Smooth muscle cell (in vitro differentiated cells): Measurements from ENCODE around the gene TFEB. TPM values are rescaled to one million over a fixed set of nuclear protein-coding genes. Genes with fewer than 3 reads are reported as not detected.
A peak's percentile ranks its signal among the peaks of the same experiment; 100 is the strongest.

Experiments
- DNase-seq: peaks from one replicate; lab custom pipeline; 2025; ENCODE audit not compliant: unreplicated experiment; lab: John Stamatoyannopoulos, UW
- H2AFZ ChIP-seq: fragments of 200-600 bp; sonication (generic); 2 replicates; pipeline ENCODE4 v1.6.0; 2016; ENCODE audit warnings: antibody characterized with exemption, low read depth, mild to moderate bottlenecking
- H3F3A ChIP-seq: fragments of 200-600 bp; sonication (generic); 2 replicates; pipeline ENCODE4 v1.6.0; 2017; ENCODE audit warnings: antibody characterized with exemption, low read depth
- H3K27ac ChIP-seq: fragments of 200-600 bp; sonication (generic); 2 replicates; pipeline ENCODE4 v1.5.1; 2016; ENCODE audit warnings: low read depth, mild to moderate bottlenecking
- H3K27me3 ChIP-seq: fragments of 200-600 bp; sonication (generic); 2 replicates; pipeline ENCODE4 v1.6.1; 2016; ENCODE audit warnings: low read depth, mild to moderate bottlenecking
- H3K36me3 ChIP-seq: fragments of 200-600 bp; sonication (generic); 2 replicates; pipeline ENCODE4 v1.5.1; 2016; ENCODE audit warnings: low read depth
- H3K4me1 ChIP-seq: fragments of 200-600 bp; sonication (generic); 2 replicates; pipeline ENCODE4 v1.5.1; 2016; ENCODE audit warnings: low read depth
- H3K4me2 ChIP-seq: fragments of 200-600 bp; sonication (generic); 2 replicates; pipeline ENCODE4 v1.6.0; 2016; ENCODE audit warnings: mild to moderate bottlenecking
- H3K4me3 ChIP-seq: fragments of 200-600 bp; sonication (generic); 2 replicates; pipeline ENCODE4 v1.5.1; 2016; ENCODE audit warnings: mild to moderate bottlenecking
- H3K79me2 ChIP-seq: fragments of 200-600 bp; sonication (generic); 2 replicates; pipeline ENCODE4 v1.6.0; 2016; ENCODE audit warnings: low read depth, mild to moderate bottlenecking
- H3K9ac ChIP-seq: fragments of 200-600 bp; sonication (generic); 2 replicates; pipeline ENCODE4 v1.6.0; 2016; ENCODE audit warnings: low read depth
- H3K9me3 ChIP-seq: fragments of 200-600 bp; sonication (generic); replicated peaks from 2 replicates; pipeline ENCODE4 v1.5.1; 2016; ENCODE audit warnings: low read depth
- H4K20me1 ChIP-seq: fragments of 200-600 bp; sonication (generic); 2 replicates; pipeline ENCODE4 v1.6.0; 2016; ENCODE audit warnings: low read depth
- WGBS: methylation state at CpG from one replicate; pipeline ENCODE4 v1.1.7; 2016; ENCODE audit warnings: low lambda C conversion rate; 5-methylcytosine and 5-hydroxymethylcytosine counted together
- polyA plus RNA-seq: library from polyadenylated mRNA; unstranded; fragments of >200 nt; fragmentation: Nextera tagmentation; extraction: Ambion mirVana; gene quantifications from 2 replicates; pipeline ENCODE4 v1.2.1, GENCODE V29; 2016
- total RNA-seq: library from RNA; depleted of rRNA; stranded (reverse); fragments of >200 nt; gene quantifications from 2 replicates; pipeline ENCODE4 v1.2.3, GENCODE V29; 2014
- TF ChIP-seq, protein P1 (sequence below): fragments of 200-600 bp; sonication (generic); IDR thresholded peaks from 2 replicates; pipeline ENCODE4 v1.5.1; 2017; ENCODE audit warnings: borderline replicate concordance, mild to moderate bottlenecking, antibody characterized with exemption; ENCODE audit not compliant: insufficient read depth, poor library complexity, severe bottlenecking

TFEB gene
- total and polyA plus RNA-seq, 2 experiments from 2014 or later: 15.3 to 15.7 TPM

DNA sequence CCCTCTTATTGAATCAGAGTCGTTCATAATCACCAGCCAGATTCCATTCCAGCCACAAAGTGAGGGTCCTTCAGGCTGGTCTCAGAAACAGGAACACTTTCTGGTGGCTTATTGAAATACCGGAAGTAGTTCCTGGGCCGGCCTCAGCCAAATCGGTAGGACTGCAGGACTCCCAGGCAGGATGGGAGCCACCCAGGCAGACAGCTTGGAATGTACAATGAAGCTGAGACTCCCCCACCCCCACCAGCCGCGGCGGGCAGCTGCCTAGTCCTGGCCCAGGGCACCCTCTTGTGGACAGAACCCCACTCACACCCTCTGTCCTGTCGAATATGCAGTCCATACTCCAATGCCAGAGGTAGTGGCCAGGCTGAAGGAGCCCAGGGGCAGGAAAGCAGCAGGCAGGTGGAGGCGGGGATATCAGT is 53.3 kb downstream of the TFEB start:
- no peak overlapping the region for H2AFZ ChIP-seq
- peak; percentile 70 for DNase-seq
- no peaks in the 10 kb centered on the region for H3K79me2 ChIP-seq
- no peaks in the 10 kb centered on the region for H4K20me1 ChIP-seq
- WGBS: 5% methylated on average over 9 of the region's 9 CpGs
- H3K27me3 ChIP-seq: no peaks in the 10 kb centered on the region
- H3F3A ChIP-seq: no peaks in the 10 kb centered on the region
- H3K27ac ChIP-seq: no peak overlapping the region
- no peak overlapping the region for H3K4me3 ChIP-seq
- H3K4me2 ChIP-seq: peak overlapping the region; percentile 36
- H3K9ac ChIP-seq: no peak overlapping the region
- H3K9me3 ChIP-seq: no peaks in the 10 kb centered on the region
- H3K36me3 ChIP-seq: no peaks in the 10 kb centered on the region
- TF ChIP-seq, protein P1, sequence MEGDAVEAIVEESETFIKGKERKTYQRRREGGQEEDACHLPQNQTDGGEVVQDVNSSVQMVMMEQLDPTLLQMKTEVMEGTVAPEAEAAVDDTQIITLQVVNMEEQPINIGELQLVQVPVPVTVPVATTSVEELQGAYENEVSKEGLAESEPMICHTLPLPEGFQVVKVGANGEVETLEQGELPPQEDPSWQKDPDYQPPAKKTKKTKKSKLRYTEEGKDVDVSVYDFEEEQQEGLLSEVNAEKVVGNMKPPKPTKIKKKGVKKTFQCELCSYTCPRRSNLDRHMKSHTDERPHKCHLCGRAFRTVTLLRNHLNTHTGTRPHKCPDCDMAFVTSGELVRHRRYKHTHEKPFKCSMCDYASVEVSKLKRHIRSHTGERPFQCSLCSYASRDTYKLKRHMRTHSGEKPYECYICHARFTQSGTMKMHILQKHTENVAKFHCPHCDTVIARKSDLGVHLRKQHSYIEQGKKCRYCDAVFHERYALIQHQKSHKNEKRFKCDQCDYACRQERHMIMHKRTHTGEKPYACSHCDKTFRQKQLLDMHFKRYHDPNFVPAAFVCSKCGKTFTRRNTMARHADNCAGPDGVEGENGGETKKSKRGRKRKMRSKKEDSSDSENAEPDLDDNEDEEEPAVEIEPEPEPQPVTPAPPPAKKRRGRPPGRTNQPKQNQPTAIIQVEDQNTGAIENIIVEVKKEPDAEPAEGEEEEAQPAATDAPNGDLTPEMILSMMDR: peak; percentile 87
- peaks cover 8% of the 10 kb centered on the region for H3K4me1 ChIP-seq

- no peak overlapping the region for H3K27ac ChIP-seq
- no peaks in the 10 kb centered on the region for H3K36me3 ChIP-seq
- no peaks in the 10 kb centered on the region for H3K79me2 ChIP-seq
- H2AFZ ChIP-seq: no peak overlapping the region
- H3K27me3 ChIP-seq: no peaks in the 10 kb centered on the region
- H3F3A ChIP-seq: no peaks in the 10 kb centered on the region
- 78% methylated on average over 11 of the region's 11 CpGs for WGBS
- no peak overlapping the region for H3K4me3 ChIP-seq
- H3K9me3 ChIP-seq: no peaks in the 10 kb centered on the region
- no peak for DNase-seq
- TF ChIP-seq, protein P1: no peak
- H3K4me2 ChIP-seq: no peak overlapping the region
- H4K20me1 ChIP-seq: no peaks in the 10 kb centered on the region
- peaks cover 8% of the 10 kb centered on the region for H3K4me1 ChIP-seq
- H3K9ac ChIP-seq: no peak overlapping the region
These were observed 55.0 kb downstream of the TFEB start for GRCh38 chr6:41680182-41680965.

DNA sequence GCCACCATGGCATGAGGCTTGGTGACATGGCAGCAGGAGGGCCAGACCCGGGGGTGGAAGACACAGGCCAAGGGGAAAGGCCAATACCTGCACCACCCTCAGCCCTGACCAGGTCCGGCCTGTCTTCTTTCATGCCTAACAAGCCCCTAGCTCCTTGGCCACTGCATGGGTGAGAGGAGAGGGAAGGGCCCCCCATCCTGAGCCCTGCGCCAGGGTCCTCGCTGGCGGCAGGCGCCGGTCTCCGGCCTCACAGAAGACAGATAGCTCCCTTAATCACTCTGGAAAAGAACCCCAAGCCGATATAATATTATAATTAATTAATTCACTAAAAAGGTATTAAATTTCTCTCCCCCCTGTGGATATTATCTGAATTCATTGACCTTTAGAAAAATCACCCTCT is 55.7 kb downstream of the TFEB start:
- no peaks in the 10 kb centered on the region for H3K36me3 ChIP-seq
- H3K4me3 ChIP-seq: no peak overlapping the region
- TF ChIP-seq, protein P1: no peak
- no peaks in the 10 kb centered on the region for H3K9me3 ChIP-seq
- DNase-seq: no peak
- WGBS: 94% methylated on average over 9 of the region's 9 CpGs
- H3K79me2 ChIP-seq: no peaks in the 10 kb centered on the region
- H3K4me2 ChIP-seq: no peak overlapping the region
- no peaks in the 10 kb centered on the region for H3K27me3 ChIP-seq
- H3K27ac ChIP-seq: no peak overlapping the region
- H4K20me1 ChIP-seq: no peaks in the 10 kb centered on the region
- no peak overlapping the region for H3K9ac ChIP-seq
- H3K4me1 ChIP-seq: peaks cover 8% of the 10 kb centered on the region
- no peak overlapping the region for H2AFZ ChIP-seq
- no peaks in the 10 kb centered on the region for H3F3A ChIP-seq

- 92% methylated on average over 8 of the region's 8 CpGs for WGBS
- H3K9ac ChIP-seq: no peak overlapping the region
- DNase-seq: no peak
These were observed 56.8 kb downstream of the TFEB start for GRCh38 chr6:41678511-41679084.

More at GRCh38 chr6:41678511-41679084, 56.8 kb downstream of the TFEB start:
- Histone ChIP-seq H2AFZ (no peak overlapping the region), H3F3A (no peaks in the 10 kb centered on the region), H3K79me2 (no peaks in the 10 kb centered on the region), H3K36me3 (no peaks in the 10 kb centered on the region), H3K27ac (no peak overlapping the region), H3K4me2 (no peak overlapping the region), H3K9me3 (no peaks in the 10 kb centered on the region), H3K4me3 (no peak overlapping the region), H3K27me3 (no peaks in the 10 kb centered on the region), H4K20me1 (no peaks in the 10 kb centered on the region), H3K4me1 (peaks cover 8% of the 10 kb centered on the region)
- TF ChIP-seq, protein P1: no peak
